H9 (cell line): ENCODE results near the gene FHIT. TPM values are rescaled to one million over a fixed set of nuclear protein-coding genes. Genes with fewer than 3 reads are reported as not detected.

Experiments
- DNase-seq: peaks from one replicate; pipeline ENCODE4 v3.0.0-alpha.2; 2017
- H2AFZ ChIP-seq: one replicate; pipeline ENCODE4 v1.6.1; 2013; ENCODE audit warnings: mild to moderate bottlenecking, low read length, control low read depth, moderate library complexity
- H2AK5ac ChIP-seq: 2 replicates; pipeline ENCODE4 v1.6.1; 2013; ENCODE audit warnings: low read length, control low read depth, mixed read lengths; ENCODE audit not compliant: insufficient read length
- H2BK120ac ChIP-seq: one replicate; pipeline ENCODE4 v1.6.1; 2013; ENCODE audit warnings: low read depth, mild to moderate bottlenecking, low read length, control low read depth, inconsistent platforms; ENCODE audit not compliant: poor library complexity, severe bottlenecking
- H2BK12ac ChIP-seq: 2 replicates; pipeline ENCODE4 v1.6.1; 2013; ENCODE audit warnings: low read length, control low read depth, mixed read lengths, low read depth; ENCODE audit not compliant: insufficient read length
- H2BK15ac ChIP-seq: 2 replicates; pipeline ENCODE4 v1.6.1; 2013; ENCODE audit warnings: low read depth, low read length, control low read depth
- H2BK20ac ChIP-seq: one replicate; pipeline ENCODE4 v1.6.1; 2013; ENCODE audit warnings: low read depth, mild to moderate bottlenecking, low read length, control low read depth, inconsistent platforms; ENCODE audit not compliant: poor library complexity, severe bottlenecking
- H2BK5ac ChIP-seq: 2 replicates; pipeline ENCODE4 v1.6.1; 2013; ENCODE audit warnings: low read length, control low read depth, mixed read lengths; ENCODE audit not compliant: insufficient read length
- H3K14ac ChIP-seq: 2 replicates; pipeline ENCODE4 v1.6.1; 2013; ENCODE audit warnings: low read length, control low read depth; ENCODE audit not compliant: insufficient read depth
- H3K18ac ChIP-seq: 2 replicates; pipeline ENCODE4 v1.6.1; 2013; ENCODE audit warnings: low read depth, mild to moderate bottlenecking, mixed read lengths, low read length, control low read depth; ENCODE audit not compliant: insufficient read length
- H3K23ac ChIP-seq: 2 replicates; pipeline ENCODE4 v1.6.1; 2013; ENCODE audit warnings: low read length, control low read depth, mixed read lengths, low read depth; ENCODE audit not compliant: insufficient read length
- H3K23me2 ChIP-seq: 2 replicates; pipeline ENCODE4 v1.6.1; 2013; ENCODE audit warnings: low read depth, mild to moderate bottlenecking, mixed read lengths, low read length, control low read depth; ENCODE audit not compliant: insufficient read length, poor library complexity, severe bottlenecking
- H3K27ac ChIP-seq: 2 replicates; pipeline ENCODE4 v1.5.1; 2013; ENCODE audit warnings: low read length, control low read depth, mixed read lengths, low read depth; ENCODE audit not compliant: insufficient read length
- H3K27me3 ChIP-seq: 2 replicates; pipeline ENCODE4 v1.6.1; 2013; ENCODE audit warnings: low read length, control low read depth, inconsistent platforms; ENCODE audit not compliant: insufficient read depth
- H3K4ac ChIP-seq: 2 replicates; pipeline ENCODE4 v1.6.1; 2013; ENCODE audit warnings: low read depth, mild to moderate bottlenecking, control low read depth, inconsistent platforms, low read length, moderate library complexity
- H3K4me1 ChIP-seq: 2 replicates; pipeline ENCODE4 v1.6.1; 2013; ENCODE audit warnings: low read length, control low read depth, inconsistent platforms; ENCODE audit not compliant: insufficient read depth
- H3K4me2 ChIP-seq: 2 replicates; pipeline ENCODE4 v1.6.1; 2013; ENCODE audit warnings: low read length, control low read depth, mixed read lengths; ENCODE audit not compliant: insufficient read length, insufficient read depth
- H3K56ac ChIP-seq: 2 replicates; pipeline ENCODE4 v1.6.1; 2013; ENCODE audit warnings: low read depth, mild to moderate bottlenecking, mixed read lengths, low read length, control low read depth; ENCODE audit not compliant: insufficient read length
- H3K79me1 ChIP-seq: 2 replicates; pipeline ENCODE4 v1.6.1; 2013; ENCODE audit warnings: low read depth, mild to moderate bottlenecking, moderate library complexity, low read length, control low read depth, inconsistent platforms; ENCODE audit not compliant: insufficient read depth, poor library complexity, severe bottlenecking
- H3K79me2 ChIP-seq: 2 replicates; pipeline ENCODE4 v1.6.1; 2013; ENCODE audit warnings: low read length, control low read depth, inconsistent platforms; ENCODE audit not compliant: insufficient read depth
- H3K9ac ChIP-seq: 2 replicates; pipeline ENCODE4 v1.6.1; 2013; ENCODE audit warnings: low read length, control low read depth, mixed read lengths; ENCODE audit not compliant: insufficient read length; ENCODE audit errors: extremely low read depth
- H3K9me3 ChIP-seq: one replicate; pipeline ENCODE4 v1.6.1; 2013; ENCODE audit warnings: low read depth, low read length, inconsistent platforms; ENCODE audit not compliant: control insufficient read depth
- H3T11ph ChIP-seq: one replicate; pipeline ENCODE4 v1.6.1; 2013; ENCODE audit warnings: mild to moderate bottlenecking, low read length, control low read depth, inconsistent platforms
- H4K20me1 ChIP-seq: one replicate; pipeline ENCODE4 v1.6.1; 2013; ENCODE audit not compliant: control insufficient read depth, insufficient read length, insufficient read depth
- H4K5ac ChIP-seq: 2 replicates; pipeline ENCODE4 v1.6.1; 2013; ENCODE audit warnings: low read depth, mild to moderate bottlenecking, mixed read lengths, low read length, control low read depth; ENCODE audit not compliant: insufficient read length
- H4K8ac ChIP-seq: replicated peaks from 2 replicates; pipeline ENCODE4 v1.6.1; 2013; ENCODE audit warnings: low read length, control low read depth, mixed read lengths, low read depth; ENCODE audit not compliant: insufficient read length
- H4K91ac ChIP-seq: 2 replicates; pipeline ENCODE4 v1.6.1; 2013; ENCODE audit warnings: low read depth, mild to moderate bottlenecking, moderate library complexity, mixed read lengths, low read length, control low read depth; ENCODE audit not compliant: insufficient read length
- H3K27ac Mint-ChIP-seq, 3 experiments: 2 replicates in 2 of 3; 3 replicates in 1 of 3; pipeline ENCODE4 v1.8.0; 2020 to 2021; ENCODE audit warnings: mixed read lengths in 3 of 3, mild to moderate bottlenecking in 1 of 3, moderate library complexity in 1 of 3
- H3K27me3 Mint-ChIP-seq: 2 replicates; pipeline ENCODE4 v1.8.0; 2021; ENCODE audit warnings: low read depth, mild to moderate bottlenecking, moderate library complexity, mixed read lengths
- H3K36me3 Mint-ChIP-seq, 3 experiments: 2 replicates in 2 of 3; 3 replicates in 1 of 3; pipeline ENCODE4 v1.8.0; 2020 to 2021; ENCODE audit warnings: low read depth in 3 of 3, mixed read lengths in 3 of 3; ENCODE audit not compliant: insufficient read depth in 1 of 3
- H3K4me1 Mint-ChIP-seq, 2 experiments: 2 replicates each; pipeline ENCODE4 v1.8.0; 2020; ENCODE audit warnings: mixed read lengths in 2 of 2
- H3K4me3 Mint-ChIP-seq, 2 experiments: 2 replicates in 1 of 2; 3 replicates in 1 of 2; pipeline ENCODE4 v1.8.0; 2020 to 2021; ENCODE audit warnings: mild to moderate bottlenecking in 2 of 2, mixed read lengths in 2 of 2, moderate library complexity in 1 of 2
- H3K9me3 Mint-ChIP-seq, 2 experiments: 2 replicates in 1 of 2; 3 replicates in 1 of 2; pipeline ENCODE4 v1.8.0; 2020; ENCODE audit warnings: mild to moderate bottlenecking in 2 of 2, mixed read lengths in 2 of 2, moderate library complexity in 1 of 2
- WGBS: extraction: QIAGEN DNeasy Blood & Tissue Kit; methylation state at CpG from one replicate; pipeline ENCODE4 v1.1.7; 2013; ENCODE audit warnings: missing lambda C conversion rate, low lambda C conversion rate, mixed read lengths; ENCODE audit not compliant: insufficient read length; ENCODE audit errors: extremely low coverage; 5-methylcytosine and 5-hydroxymethylcytosine counted together
- total RNA-seq: library from RNA; stranded (reverse); gene quantifications from 2 replicates; pipeline ENCODE4 v1.2.1, GENCODE V29; 2021
- TF ChIP-seq, protein P1 (sequence below): fragments of 200-600 bp; sonication (generic); conservative IDR thresholded peaks from 3 replicates; pipeline ENCODE4 v1.8.0; 2021; ENCODE audit warnings: antibody characterized with exemption, mild to moderate bottlenecking

Gene FHIT
- total RNA-seq, 1 experiment from 2014 or later: 3.0 TPM

DNA sequence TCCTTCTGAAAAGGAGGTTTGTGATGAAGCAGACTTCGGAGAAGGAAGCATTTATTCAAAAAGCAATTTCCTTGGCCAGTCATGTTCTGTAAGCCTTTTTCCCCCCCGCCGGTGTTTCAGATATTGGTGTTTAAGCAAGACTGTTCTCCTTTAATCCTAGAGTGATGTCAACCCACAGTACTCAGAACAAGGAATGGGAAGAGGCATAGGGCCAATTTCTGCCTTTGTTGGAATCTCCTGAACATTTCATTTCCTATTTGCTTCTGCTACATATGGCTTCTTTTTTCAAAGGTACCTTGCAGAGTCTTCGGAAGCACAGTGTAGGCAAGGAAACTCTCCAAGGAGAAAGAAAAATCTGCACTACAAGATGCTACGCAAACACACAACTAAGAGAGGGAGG, 1488.3 kb downstream of the FHIT start:
- TF ChIP-seq, protein P1, sequence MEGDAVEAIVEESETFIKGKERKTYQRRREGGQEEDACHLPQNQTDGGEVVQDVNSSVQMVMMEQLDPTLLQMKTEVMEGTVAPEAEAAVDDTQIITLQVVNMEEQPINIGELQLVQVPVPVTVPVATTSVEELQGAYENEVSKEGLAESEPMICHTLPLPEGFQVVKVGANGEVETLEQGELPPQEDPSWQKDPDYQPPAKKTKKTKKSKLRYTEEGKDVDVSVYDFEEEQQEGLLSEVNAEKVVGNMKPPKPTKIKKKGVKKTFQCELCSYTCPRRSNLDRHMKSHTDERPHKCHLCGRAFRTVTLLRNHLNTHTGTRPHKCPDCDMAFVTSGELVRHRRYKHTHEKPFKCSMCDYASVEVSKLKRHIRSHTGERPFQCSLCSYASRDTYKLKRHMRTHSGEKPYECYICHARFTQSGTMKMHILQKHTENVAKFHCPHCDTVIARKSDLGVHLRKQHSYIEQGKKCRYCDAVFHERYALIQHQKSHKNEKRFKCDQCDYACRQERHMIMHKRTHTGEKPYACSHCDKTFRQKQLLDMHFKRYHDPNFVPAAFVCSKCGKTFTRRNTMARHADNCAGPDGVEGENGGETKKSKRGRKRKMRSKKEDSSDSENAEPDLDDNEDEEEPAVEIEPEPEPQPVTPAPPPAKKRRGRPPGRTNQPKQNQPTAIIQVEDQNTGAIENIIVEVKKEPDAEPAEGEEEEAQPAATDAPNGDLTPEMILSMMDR: no peak
- no peaks in the 10 kb centered on the region for H3K9me3 ChIP-seq
- H3K56ac ChIP-seq: no peak overlapping the region
- H3K79me2 ChIP-seq: no peaks in the 10 kb centered on the region
- Mint-ChIP-seq H3K36me3 (no peaks in the 10 kb centered on the region), H3K27me3 (peaks cover 2% of the 10 kb centered on the region; the same call in 1 of the 2 replicates), H3K27ac (no peak overlapping the region), H3K4me1 (peaks cover 8 to 18% of the 10 kb centered on the region in 2 experiments), H3K4me3 (no peak overlapping the region), H3K9me3 (no peaks in the 10 kb centered on the region)
- no peak overlapping the region for H3K27ac ChIP-seq
- WGBS: no CpG with 5 or more reads among the region's 5 CpGs
- no peak overlapping the region for H4K8ac ChIP-seq
- H3K4ac ChIP-seq: no peak overlapping the region
- H2BK15ac ChIP-seq: no peak overlapping the region
- no peaks in the 10 kb centered on the region for H4K20me1 ChIP-seq
- H3K14ac ChIP-seq: no peak overlapping the region
- no peak overlapping the region for H3K23ac ChIP-seq
- no peak overlapping the region for H4K91ac ChIP-seq
- no peak overlapping the region for H3K18ac ChIP-seq
- H3K4me2 ChIP-seq: no peak overlapping the region
- H2BK5ac ChIP-seq: no peak overlapping the region
- H2BK20ac ChIP-seq: no peak overlapping the region
- DNase-seq: no peak
- no peak overlapping the region for H2BK120ac ChIP-seq
- no peak overlapping the region for H2BK12ac ChIP-seq
- H3K4me1 ChIP-seq: no peaks in the 10 kb centered on the region; the same call in 1 of the 2 replicates
- H3K9ac ChIP-seq: no peak overlapping the region
- H3K27me3 ChIP-seq: no peaks in the 10 kb centered on the region; the same call in 1 of the 2 replicates
- H2AFZ ChIP-seq: no peak overlapping the region
- H2AK5ac ChIP-seq: no peak overlapping the region
- no peak overlapping the region for H4K5ac ChIP-seq
- H3T11ph ChIP-seq: no peak overlapping the region
- no peaks in the 10 kb centered on the region for H3K23me2 ChIP-seq
- no peaks in the 10 kb centered on the region for H3K79me1 ChIP-seq
